Suprapubic skin (tissue), 4 donors: ENCODE measurements around the gene CD300E. TPM values are rescaled to one million over a fixed set of nuclear protein-coding genes. Genes with fewer than 3 reads are reported as not detected.
A peak's percentile ranks its signal among the peaks of the same experiment; 100 is the strongest.

Experiments used
- DNase-seq, 2 donors: peaks; one replicate each; pipeline ENCODE4 v3.0.0-alpha.2; 2019; ENCODE audit warnings: low spot score in 2 of 2
- H3K27ac ChIP-seq: fragments of 200-600 bp; sonication (generic); one replicate; pipeline ENCODE4 v1.5.1; 2019
- H3K27me3 ChIP-seq: fragments of 200-600 bp; sonication (generic); one replicate; pipeline ENCODE4 v1.5.1; 2019
- H3K36me3 ChIP-seq: fragments of 200-600 bp; sonication (generic); one replicate; pipeline ENCODE4 v1.5.1; 2019
- H3K4me1 ChIP-seq: fragments of 200-600 bp; sonication (generic); one replicate; pipeline ENCODE4 v1.5.1; 2019
- H3K4me3 ChIP-seq: fragments of 200-600 bp; sonication (generic); one replicate; pipeline ENCODE4 v1.5.1; 2019; ENCODE audit warnings: mild to moderate bottlenecking
- H3K9me3 ChIP-seq: fragments of 200-600 bp; sonication (generic); one replicate; pipeline ENCODE4 v1.5.1; 2019
- CTCF ChIP-seq, 2 donors: fragments of 200-600 bp in 1 of 2; fragments of 450-650 bp in 1 of 2; sonication (generic) in 1 of 2; IDR thresholded peaks; one replicate each; pipeline ENCODE4 v1.5.1; 2016 to 2019; ENCODE audit warnings: antibody characterized with exemption in 2 of 2, mild to moderate bottlenecking in 1 of 2, moderate library complexity in 1 of 2
- EP300 ChIP-seq: sonication (generic); formaldehyde crosslinking; IDR thresholded peaks from one replicate; pipeline ENCODE4 v1.6.1; 2017; ENCODE audit warnings: antibody characterized with exemption
- POLR2A ChIP-seq, 2 donors: fragments of 450-650 bp; IDR thresholded peaks; one replicate each; pipeline ENCODE4 v1.6.1; 2017; ENCODE audit warnings: antibody characterized with exemption in 2 of 2, mild to moderate bottlenecking in 2 of 2, moderate library complexity in 2 of 2
- POLR2AphosphoS5 ChIP-seq, 3 donors: sonication (generic); formaldehyde crosslinking; IDR thresholded peaks; one replicate each; pipeline ENCODE4 v1.6.1; 2017; ENCODE audit warnings: antibody characterized with exemption in 3 of 3
- WGBS: methylation state at CpG from one replicate; pipeline ENCODE4 v1.1.5; 2018; 5-methylcytosine and 5-hydroxymethylcytosine counted together
- total RNA-seq, 4 donors: library from RNA; depleted of rRNA; stranded (reverse); fragments of >200 nt; gene quantifications; one replicate each; pipeline ENCODE4 v1.1.0, GENCODE V29; 2016

Gene CD300E
- under 1 TPM in 1 of 4 donors, not detected in 3; 0.24 TPM for total RNA-seq

GRCh38 chr17:74623693-74624093 is at the start of gene CD300E:
Gene CD300E (minus strand): TSS chr17:74623738. CDS start chr17:74623621, 117 bp downstream.
- Histone ChIP-seq H3K4me3 (no peak within 1 kb of the TSS), H3K36me3 (no peaks in the 10 kb centered on the region), H3K9me3 (peaks cover 4% of the 10 kb centered on the region), H3K27ac (no peak within 1 kb of the TSS), H3K4me1 (peaks cover 4% of the 10 kb centered on the region), H3K27me3 (peaks cover 18% of the 10 kb centered on the region)
- TF ChIP-seq EP300, result no peak
- TF ChIP-seq POLR2A (IDR thresholded peaks at IDR 0.05), result no peak
- no peak for TF ChIP-seq POLR2AphosphoS5 (IDR thresholded peaks at IDR 0.05)
- no peak for TF ChIP-seq CTCF (IDR thresholded peaks at IDR 0.05)
- WGBS, result 65% methylated on average over 5 of the region's 5 CpGs
- no peak for DNase-seq

GRCh38 chr17:74671031-74671771 is 47.7 kb upstream of the CD300E start:
- TF ChIP-seq POLR2AphosphoS5 (IDR thresholded peaks at IDR 0.05) (peak in 1 of 3 donors; percentile 72), EP300 (no peak)
- H3K9me3 ChIP-seq, result no peaks in the 10 kb centered on the region
- H3K27ac ChIP-seq, result no peak overlapping the region
- peaks cover 44% of the 10 kb centered on the region for H3K27me3 ChIP-seq
- H3K4me3 ChIP-seq, result no peak overlapping the region
- peak in 1 of 2 donors; percentile 68 for DNase-seq
- no peaks in the 10 kb centered on the region for H3K36me3 ChIP-seq
- WGBS, result 36% methylated on average over 24 of the region's 57 CpGs
- no peaks in the 10 kb centered on the region for H3K4me1 ChIP-seq

GRCh38 chr17:74670329-74670728 is 46.8 kb upstream of the CD300E start:
- Histone ChIP-seq H3K27me3 (peaks cover 46% of the 10 kb centered on the region), H3K36me3 (no peaks in the 10 kb centered on the region), H3K4me3 (no peak overlapping the region), H3K4me1 (no peaks in the 10 kb centered on the region), H3K27ac (no peak overlapping the region), H3K9me3 (no peaks in the 10 kb centered on the region)
- no peak for DNase-seq
- 83% methylated on average over 6 of the region's 6 CpGs for WGBS
- no peak for TF ChIP-seq CTCF (IDR thresholded peaks at IDR 0.05)
- no peak for TF ChIP-seq EP300
- no peak for TF ChIP-seq POLR2A (IDR thresholded peaks at IDR 0.05)
- no peak for TF ChIP-seq POLR2AphosphoS5 (IDR thresholded peaks at IDR 0.05)

GRCh38 chr17:74663561-74663960 is 40.0 kb upstream of the CD300E start:
- no peak overlapping the region for H3K4me3 ChIP-seq
- H3K4me1 ChIP-seq, result no peaks in the 10 kb centered on the region
- 89% methylated on average over 3 of the region's 3 CpGs for WGBS
- H3K27ac ChIP-seq, result no peak overlapping the region
- DNase-seq, result no peak
- H3K27me3 ChIP-seq, result peaks cover 49% of the 10 kb centered on the region
- H3K9me3 ChIP-seq, result no peaks in the 10 kb centered on the region
- H3K36me3 ChIP-seq, result no peaks in the 10 kb centered on the region
- TF ChIP-seq EP300 (no peak), POLR2A (IDR thresholded peaks at IDR 0.05) (no peak), POLR2AphosphoS5 (IDR thresholded peaks at IDR 0.05) (no peak), CTCF (IDR thresholded peaks at IDR 0.05) (no peak)

- H3K9me3 ChIP-seq, result no peaks in the 10 kb centered on the region
- peaks cover 35% of the 10 kb centered on the region for H3K27me3 ChIP-seq
- WGBS, result 67% methylated on average over 4 of the region's 4 CpGs
- H3K36me3 ChIP-seq, result no peaks in the 10 kb centered on the region
- no peak overlapping the region for H3K27ac ChIP-seq
- no peaks in the 10 kb centered on the region for H3K4me1 ChIP-seq
- no peak for DNase-seq
- no peak for TF ChIP-seq POLR2AphosphoS5 (IDR thresholded peaks at IDR 0.05)
- no peak for TF ChIP-seq CTCF (IDR thresholded peaks at IDR 0.05)
- no peak for TF ChIP-seq POLR2A (IDR thresholded peaks at IDR 0.05)
- TF ChIP-seq EP300, result no peak
- no peak overlapping the region for H3K4me3 ChIP-seq
Measured at GRCh38 chr17:74659889-74660288, 36.4 kb upstream of the CD300E start.
